ENCODE results near the gene SEC11C. TPM values are rescaled to one million over a fixed set of nuclear protein-coding genes. Genes with fewer than 3 reads are reported as not detected.

The SEC11C gene
- total RNA-seq, 3 donors from 2014 or later: 11.5 to 44.1 (median 38.7) TPM

GRCh38 chr18:59177485-59177884, 37.8 kb downstream of the SEC11C start:
- intact Hi-C loops (cut with DNase I; ENCODE audit: low total_unique reads): no loop called here
- no peak for TF ChIP-seq POLR2A (IDR thresholded peaks at IDR 0.05)
- TF ChIP-seq POLR2AphosphoS5 (IDR thresholded peaks at IDR 0.05): no peak
- no peak for TF ChIP-seq CTCF (IDR thresholded peaks at IDR 0.05)
- no peak overlapping the region for H3K4me3 ChIP-seq
- no peaks in the 10 kb centered on the region for H3K27me3 ChIP-seq
- H3K4me1 ChIP-seq: no peaks in the 10 kb centered on the region
- H3K9me3 ChIP-seq: peaks cover 4 to 16% of the 10 kb centered on the region in 2 donors
- no peak for DNase-seq (ENCODE audit: low spot score in 2 of 2)
- H3K36me3 ChIP-seq: no peaks in the 10 kb centered on the region
- H3K27ac ChIP-seq: no peak overlapping the region

GRCh38 chr18:59180150-59180845, 40.6 kb downstream of the SEC11C start:
- Histone ChIP-seq H3K4me1 (no peaks in the 10 kb centered on the region), H3K4me3 (no peak overlapping the region), H3K36me3 (no peaks in the 10 kb centered on the region), H3K9me3 (no peaks in the 10 kb centered on the region), H3K27ac (no peak overlapping the region), H3K27me3 (no peaks in the 10 kb centered on the region)
- intact Hi-C loops (cut with DNase I; ENCODE audit: low total_unique reads): no loop called here
- no peak for TF ChIP-seq POLR2AphosphoS5 (IDR thresholded peaks at IDR 0.05)
- TF ChIP-seq CTCF (IDR thresholded peaks at IDR 0.05): no peak
- no peak for TF ChIP-seq POLR2A (IDR thresholded peaks at IDR 0.05)
- DNase-seq (ENCODE audit: low spot score in 2 of 2): no peak

GRCh38 chr18:59182673-59183072, 43.0 kb downstream of the SEC11C start:
- no peak overlapping the region for H3K4me3 ChIP-seq
- no peak overlapping the region for H3K27ac ChIP-seq
- H3K9me3 ChIP-seq: no peaks in the 10 kb centered on the region
- no peaks in the 10 kb centered on the region for H3K27me3 ChIP-seq
- H3K4me1 ChIP-seq: no peaks in the 10 kb centered on the region
- intact Hi-C loops (cut with DNase I; ENCODE audit: low total_unique reads): no loop called here
- TF ChIP-seq CTCF (IDR thresholded peaks at IDR 0.05) (no peak), POLR2AphosphoS5 (IDR thresholded peaks at IDR 0.05) (no peak), POLR2A (IDR thresholded peaks at IDR 0.05) (no peak)
- no peaks in the 10 kb centered on the region for H3K36me3 ChIP-seq
- DNase-seq (ENCODE audit: low spot score in 2 of 2): no peak

GRCh38 chr18:59189008-59189407, 49.3 kb downstream of the SEC11C start:
- TF ChIP-seq POLR2A (IDR thresholded peaks at IDR 0.05) (no peak), POLR2AphosphoS5 (IDR thresholded peaks at IDR 0.05) (no peak), CTCF (IDR thresholded peaks at IDR 0.05) (no peak)
- H3K27me3 ChIP-seq: no peaks in the 10 kb centered on the region
- no peaks in the 10 kb centered on the region for H3K9me3 ChIP-seq
- H3K27ac ChIP-seq: no peak overlapping the region
- no peak for DNase-seq (ENCODE audit: low spot score in 2 of 2)
- intact Hi-C loops (cut with DNase I; ENCODE audit: low total_unique reads): no loop called here
- H3K4me1 ChIP-seq: no peaks in the 10 kb centered on the region
- H3K36me3 ChIP-seq: no peaks in the 10 kb centered on the region
- H3K4me3 ChIP-seq: no peak overlapping the region

- Histone ChIP-seq H3K36me3 (no peaks in the 10 kb centered on the region), H3K4me1 (no peaks in the 10 kb centered on the region), H3K27ac (no peak overlapping the region), H3K9me3 (no peaks in the 10 kb centered on the region), H3K27me3 (no peaks in the 10 kb centered on the region), H3K4me3 (no peak overlapping the region)
- intact Hi-C loops (cut with DNase I; ENCODE audit: low total_unique reads): no loop called here
- DNase-seq (ENCODE audit: low spot score in 2 of 2): no peak
- TF ChIP-seq POLR2AphosphoS5 (IDR thresholded peaks at IDR 0.05) (no peak), CTCF (IDR thresholded peaks at IDR 0.05) (no peak), POLR2A (IDR thresholded peaks at IDR 0.05) (no peak)
These were observed 50.1 kb downstream of the SEC11C start for GRCh38 chr18:59189746-59190145.

All from breast epithelium (tissue), 4 donors.